Activated CD4-positive, alpha-beta T cell treated with anti-CD3 and anti-CD28 coated beads, Interleukin-2, amount 50 U/mL, for 16 hours (primary cell): ENCODE results near the gene CUX1.

ENCODE experiments used
- DNase-seq: peaks from one replicate; pipeline ENCODE4 v3.0.0-alpha.2; 2020

The CUX1 gene

GRCh38 chr7:101940830-101941229 is 123.4 kb downstream of the CUX1 start:
- no peak for DNase-seq

- no peak for DNase-seq
These were observed 124.3 kb downstream of the CUX1 start for GRCh38 chr7:101941481-101942383.

GRCh38 chr7:101942603-101943210 is 125.3 kb downstream of the CUX1 start:
- no peak for DNase-seq

- DNase-seq = no peak
These were observed 125.9 kb downstream of the CUX1 start for GRCh38 chr7:101943306-101943705.

GRCh38 chr7:101943889-101944600 is 126.6 kb downstream of the CUX1 start:
- no peak for DNase-seq

GRCh38 chr7:101944611-101945010 is 127.2 kb downstream of the CUX1 start:
- DNase-seq = no peak

- DNase-seq = no peak
These were observed 127.8 kb downstream of the CUX1 start for GRCh38 chr7:101945034-101945758.

GRCh38 chr7:101947899-101948298 is 130.5 kb downstream of the CUX1 start:
- DNase-seq = no peak

GRCh38 chr7:101948650-101949049 is 131.2 kb downstream of the CUX1 start:
- no peak for DNase-seq

GRCh38 chr7:101950450-101951119 is 133.2 kb downstream of the CUX1 start:
- DNase-seq = no peak

- DNase-seq = no peak
These were observed 134.3 kb downstream of the CUX1 start for GRCh38 chr7:101951757-101952156.

- peak; percentile 25 for DNase-seq
These were observed 135.2 kb downstream of the CUX1 start for GRCh38 chr7:101952355-101953247.

- peak; percentile 67 for DNase-seq
These were observed 135.9 kb downstream of the CUX1 start for GRCh38 chr7:101953248-101953819.

- no peak for DNase-seq
These were observed 137.1 kb downstream of the CUX1 start for GRCh38 chr7:101954499-101954898.

GRCh38 chr7:101956130-101956529 is 138.7 kb downstream of the CUX1 start:
- DNase-seq = no peak

GRCh38 chr7:101957744-101958525 is 140.5 kb downstream of the CUX1 start:
- peak; percentile 14 for DNase-seq

- DNase-seq = no peak
These were observed 141.9 kb downstream of the CUX1 start for GRCh38 chr7:101959342-101959741.

- no peak for DNase-seq
These were observed 142.4 kb downstream of the CUX1 start for GRCh38 chr7:101959829-101960228.

- DNase-seq = no peak
These were observed 142.9 kb downstream of the CUX1 start for GRCh38 chr7:101960323-101960722.
